GM18508 (cell line): ENCODE data around the gene ITPA.
"Not testable (repeated sequence)": the region's sequence is repeated elsewhere in the genome, so short reads cannot be mapped to it uniquely, and the experiment has no call there.

ENCODE experiments used
- ATAC-seq: cut with Tn5 transposase; IDR thresholded peaks from one replicate; pipeline ENCODE4 v1.9.1; 2021; ENCODE audit warnings: moderate number of reproducible peaks; ENCODE audit not compliant: insufficient read depth, unreplicated experiment

Gene ITPA

GRCh38 chr20:3172933-3173609 is 36.2 kb upstream of the ITPA start, which contains the start of gene LZTS3:
LZTS3 (minus strand) TSS chr20:3173549; CDS start chr20:3167163, 6,386 bp downstream.
- ATAC-seq, result no peak

DNA sequence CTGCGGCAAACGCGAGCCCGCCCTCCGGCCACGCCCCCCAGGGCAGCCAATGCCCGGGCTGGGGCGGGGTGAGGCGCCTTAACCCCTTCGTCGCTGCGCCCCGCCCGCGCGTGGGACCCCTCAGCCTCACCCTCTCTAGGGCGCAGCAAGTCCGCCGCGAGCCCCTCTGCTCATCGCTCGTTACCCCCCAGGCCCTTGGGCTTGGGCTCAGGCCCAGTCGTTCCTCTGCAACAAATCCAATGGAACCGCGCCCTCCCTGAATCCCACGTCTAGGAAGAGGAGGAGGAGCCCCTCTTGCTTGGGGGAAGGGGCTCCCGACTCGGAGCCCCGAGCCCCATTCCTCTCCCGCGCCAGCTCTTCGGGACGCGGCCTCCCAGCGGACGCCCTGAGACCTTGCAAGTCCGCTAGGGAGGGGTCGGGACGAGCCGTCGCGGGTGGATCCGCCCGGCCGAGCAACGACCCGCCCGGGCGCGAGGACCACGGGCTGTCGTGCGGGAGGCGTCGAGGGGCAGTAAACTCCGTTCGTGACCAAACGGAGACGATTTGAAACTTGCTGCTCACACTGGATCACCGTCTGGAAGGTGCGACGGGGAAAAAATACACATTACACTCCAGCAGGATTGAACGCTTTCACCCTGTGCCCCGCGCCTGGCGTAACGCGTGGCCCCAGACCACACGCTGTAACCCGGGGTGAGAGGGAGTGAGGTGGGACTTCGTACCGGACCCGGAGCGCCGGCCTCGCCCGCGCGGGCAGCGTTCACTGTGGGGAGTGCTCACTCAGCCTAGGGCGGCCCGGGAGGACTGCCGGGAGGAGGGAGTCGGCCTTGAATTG is 35.5 kb upstream of the ITPA start:
- ATAC-seq, result no peak

GRCh38 chr20:3174442-3175261 is 34.6 kb upstream of the ITPA start:
- ATAC-seq, result no peak

GRCh38 chr20:3175270-3175669 is 34.0 kb upstream of the ITPA start:
- no peak for ATAC-seq

GRCh38 chr20:3177746-3178485 is 31.4 kb upstream of the ITPA start:
- no peak for ATAC-seq

DNA sequence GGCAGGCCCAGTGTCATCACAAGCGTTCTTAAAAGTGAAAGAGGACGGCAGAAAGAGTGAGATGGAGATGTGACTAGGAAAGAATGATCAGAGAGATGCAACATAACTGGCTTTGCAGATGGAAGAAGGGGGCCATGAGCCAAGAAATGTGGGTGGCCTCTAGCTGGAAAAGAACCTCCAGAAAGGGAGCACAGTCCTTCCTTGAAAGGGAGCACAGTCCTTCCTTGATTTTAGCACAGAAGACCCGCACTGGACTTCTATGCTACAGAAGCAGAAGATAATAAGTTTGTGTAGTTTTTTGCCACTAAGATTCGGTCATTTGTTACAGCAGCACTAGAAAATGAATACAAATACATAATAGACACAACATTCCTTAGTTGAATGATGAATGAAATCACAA is 29.0 kb upstream of the ITPA start:
- ATAC-seq, result no peak

GRCh38 chr20:3181270-3181669 is 28.0 kb upstream of the ITPA start:
- no peak for ATAC-seq

GRCh38 chr20:3182429-3182828 is 26.9 kb upstream of the ITPA start:
- not testable (repeated sequence) for ATAC-seq

DNA sequence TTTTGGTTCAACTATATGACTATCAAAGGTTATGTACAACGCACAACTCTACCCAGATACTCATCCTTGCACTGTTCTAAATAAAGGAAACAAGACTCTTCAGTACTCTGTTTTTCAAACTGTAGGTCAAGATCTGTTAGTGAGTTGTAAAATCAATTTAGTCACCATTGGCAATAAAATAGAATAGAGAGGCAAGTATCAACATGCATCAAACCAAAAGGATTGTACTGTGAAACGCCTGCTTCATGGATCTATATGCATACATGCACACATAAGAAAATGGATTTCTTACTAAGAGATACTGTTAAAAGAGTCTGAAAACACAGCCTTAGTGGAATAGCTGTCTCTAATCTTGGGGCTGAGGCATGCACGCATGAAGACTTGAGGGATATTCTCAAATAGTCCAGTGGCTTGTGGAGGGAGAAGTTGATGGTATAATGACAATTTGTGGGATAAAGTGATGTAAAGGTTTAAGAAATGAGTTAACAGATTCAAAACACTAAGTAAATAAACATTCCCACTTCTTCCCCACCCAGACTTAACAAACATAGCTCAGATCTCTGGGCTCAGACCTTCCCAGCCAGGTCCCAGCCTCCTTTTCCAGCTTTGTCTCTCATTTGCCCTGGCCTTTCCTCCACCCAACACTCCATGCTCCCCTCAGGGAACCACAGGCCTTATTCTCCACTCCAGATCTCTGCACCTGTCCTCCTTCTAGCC is 25.2 kb upstream of the ITPA start:
- ATAC-seq, result no peak

DNA sequence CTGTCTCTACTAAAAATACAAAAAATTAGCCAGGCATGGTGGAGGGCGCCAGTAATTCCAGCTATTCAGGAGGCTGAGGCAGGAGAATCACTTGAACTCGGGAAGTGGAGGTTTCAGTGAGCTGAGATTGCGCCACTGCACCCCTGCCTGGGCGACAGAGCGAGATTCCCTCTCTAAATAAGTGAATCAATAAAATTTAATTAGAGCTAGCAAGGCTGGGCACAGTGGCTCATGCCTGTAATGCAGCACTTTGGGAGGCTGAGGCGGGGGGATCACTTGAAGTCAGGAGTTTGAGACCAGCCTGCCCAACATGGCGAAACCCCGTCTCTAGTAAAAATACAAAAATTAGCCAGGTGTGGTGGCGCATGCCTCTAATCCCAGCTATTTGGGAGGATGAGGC is 21.4 kb upstream of the ITPA start:
- ATAC-seq, result not testable (repeated sequence)

- no peak for ATAC-seq
Measured at GRCh38 chr20:3188823-3189413, 20.4 kb upstream of the ITPA start.

DNA sequence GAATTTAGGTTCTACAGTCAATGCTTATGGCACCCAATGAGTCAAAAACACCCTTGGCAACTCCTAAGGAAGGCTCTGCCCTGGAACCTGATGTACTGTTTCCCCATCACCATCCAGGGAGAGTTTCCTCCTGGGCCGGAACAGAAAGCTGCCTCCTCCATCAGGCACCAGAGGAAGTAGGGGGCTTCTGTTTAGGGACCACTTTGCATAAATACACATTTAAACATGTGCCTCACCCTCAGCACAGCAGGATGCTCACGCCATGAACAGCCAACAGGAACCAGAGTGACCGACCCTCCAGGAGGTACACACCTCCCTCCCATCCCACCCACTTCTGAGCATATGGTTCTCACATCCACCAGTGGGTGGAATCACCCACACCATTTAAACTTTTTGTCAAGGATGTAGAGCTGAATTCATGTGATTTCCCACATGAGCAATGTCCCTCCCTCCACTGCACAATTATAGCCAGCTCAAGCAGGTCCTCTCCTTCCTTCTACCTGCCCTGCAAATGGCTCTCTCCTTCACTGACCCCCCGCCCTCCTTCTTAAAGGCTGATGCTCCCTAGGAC is 19.7 kb upstream of the ITPA start:
- ATAC-seq, result no peak

DNA sequence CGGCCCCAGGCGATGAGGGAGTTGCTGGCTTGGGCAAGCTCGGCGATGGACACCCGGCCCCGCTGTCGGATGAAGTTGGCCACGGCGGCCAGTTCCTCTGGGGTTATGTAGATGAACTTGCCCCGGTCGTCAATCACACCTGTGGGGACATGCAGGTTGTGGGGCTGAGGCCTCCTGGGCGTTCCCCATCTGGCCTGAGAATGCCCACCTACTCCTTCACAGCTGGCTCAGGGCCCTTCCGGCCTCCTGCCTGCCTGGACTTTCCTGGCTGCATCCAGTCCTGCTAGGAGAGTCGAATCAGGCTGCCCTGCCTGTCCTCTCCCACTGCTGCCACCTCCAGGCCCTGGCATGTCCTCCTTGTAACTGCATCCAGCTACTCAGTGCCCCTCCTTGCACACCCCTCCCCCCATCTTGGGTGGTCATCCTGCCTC is 18.6 kb upstream of the ITPA start:
- no peak for ATAC-seq

DNA sequence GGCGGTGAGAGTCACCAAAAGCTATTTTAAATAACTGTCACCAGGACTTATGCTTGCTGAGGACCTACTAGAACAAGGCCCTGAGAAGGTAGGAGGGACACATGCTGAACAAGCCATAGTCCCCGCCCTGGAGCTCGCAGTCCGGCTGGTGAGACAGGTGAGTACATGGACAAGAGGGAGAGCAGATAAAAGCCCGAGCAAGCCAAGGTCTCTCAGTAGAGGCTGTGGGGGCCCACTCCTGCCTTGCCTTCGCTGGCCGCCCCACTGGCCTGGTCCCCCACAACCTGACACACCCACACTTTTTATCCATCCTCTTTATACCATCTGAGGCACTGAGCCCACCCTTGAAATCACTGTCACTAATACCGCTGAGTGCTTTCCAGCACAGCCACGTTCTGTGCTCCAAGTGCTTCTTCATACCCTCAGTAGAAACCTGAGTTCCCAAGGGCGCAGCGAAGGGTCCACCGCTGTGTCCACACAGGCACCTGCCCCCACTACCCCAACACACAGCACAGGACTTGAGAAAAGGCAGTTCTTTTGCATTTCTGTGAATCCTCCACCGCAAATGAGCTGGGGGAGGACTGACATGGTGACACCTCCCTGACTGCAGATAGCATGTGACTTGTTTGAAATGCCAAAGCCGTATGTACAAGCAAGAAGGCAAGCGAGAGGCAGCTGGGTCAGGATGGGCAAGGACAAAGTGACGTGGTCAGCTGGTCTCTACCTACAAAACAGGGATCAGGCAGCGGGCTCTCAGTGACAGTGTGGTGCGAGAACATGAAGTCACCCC is 16.9 kb upstream of the ITPA start:
- no peak for ATAC-seq

GRCh38 chr20:3193806-3194616 is 15.3 kb upstream of the ITPA start:
- no peak for ATAC-seq

DNA sequence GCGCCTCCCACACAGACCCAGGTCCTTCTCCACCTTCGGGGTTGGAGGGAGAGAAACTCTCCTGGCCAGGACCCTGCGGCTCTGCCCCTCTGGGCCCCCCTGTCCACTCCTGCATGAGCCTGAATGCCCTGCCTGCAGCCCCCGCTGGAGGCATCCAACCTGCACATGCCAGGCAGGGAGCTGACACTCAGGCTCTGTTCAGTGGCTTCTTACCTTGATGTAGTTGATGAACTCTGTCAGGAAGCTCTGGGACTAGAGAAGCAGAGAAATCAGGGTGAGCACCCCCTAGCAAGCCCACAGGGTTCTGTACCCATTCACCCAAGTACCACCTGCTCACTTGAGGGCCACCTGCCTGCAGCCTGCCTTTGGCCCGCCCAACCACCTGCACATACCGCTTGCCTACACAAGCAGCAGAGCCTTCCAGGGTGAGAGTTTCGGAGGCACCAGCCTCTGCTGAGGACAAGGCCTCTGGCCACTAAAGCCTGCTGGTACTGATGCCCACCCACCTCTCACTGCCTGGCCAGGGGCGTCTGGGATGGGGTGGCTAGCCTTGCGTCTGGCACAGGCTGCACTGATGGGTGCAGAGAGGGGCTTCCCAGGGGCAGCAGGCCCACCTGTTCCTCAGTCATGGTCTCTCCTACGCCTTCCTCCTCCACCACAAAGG is 14.5 kb upstream of the ITPA start:
- ATAC-seq, result no peak
